ENCODE results near the gene CFAP58.

Gene CFAP58

DNA sequence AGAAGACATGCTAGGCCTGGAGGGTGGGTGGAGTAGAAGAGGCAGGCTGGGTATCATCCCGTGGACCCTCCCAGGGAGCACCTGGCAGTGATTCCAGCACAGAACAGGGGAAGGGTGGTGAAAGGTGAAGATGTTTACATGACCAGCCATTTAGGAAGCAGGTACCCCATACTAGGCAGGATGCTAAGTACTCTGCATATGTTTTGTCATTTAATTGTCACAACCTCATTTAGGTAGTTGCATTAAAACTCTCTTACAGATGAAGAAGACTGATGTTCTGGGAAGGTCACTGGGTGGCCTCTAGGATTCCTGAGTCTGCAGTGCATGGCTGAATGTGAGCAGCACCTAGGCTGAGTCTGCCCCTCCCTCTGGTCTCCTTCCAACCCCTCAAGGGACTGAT is 30.5 kb upstream of the CFAP58 start:
- DNase-seq (ENCODE audit: low read depth), result no peak

DNA sequence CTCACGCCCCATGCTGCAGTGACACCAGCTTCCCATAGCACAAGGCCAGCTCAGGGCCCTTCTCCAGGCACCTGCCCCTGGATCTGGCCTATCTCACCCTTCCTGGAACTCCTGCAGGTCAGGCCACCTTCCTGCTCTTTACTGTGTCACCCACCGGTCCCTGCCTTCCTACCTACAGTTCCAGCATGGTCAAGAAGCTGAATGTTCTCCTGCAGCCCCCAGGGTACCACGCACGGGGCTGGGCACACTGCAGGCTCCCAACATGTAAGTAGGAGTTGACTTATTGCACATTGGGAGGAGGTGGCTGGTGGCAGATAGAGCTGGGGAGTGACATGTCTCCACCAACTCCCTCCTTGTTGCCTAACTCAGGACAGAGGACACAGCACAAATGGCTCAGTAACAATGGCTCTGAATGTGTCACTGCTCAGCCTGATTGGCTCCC is 29.9 kb upstream of the CFAP58 start:
- DNase-seq (ENCODE audit: low read depth), result no peak

DNA sequence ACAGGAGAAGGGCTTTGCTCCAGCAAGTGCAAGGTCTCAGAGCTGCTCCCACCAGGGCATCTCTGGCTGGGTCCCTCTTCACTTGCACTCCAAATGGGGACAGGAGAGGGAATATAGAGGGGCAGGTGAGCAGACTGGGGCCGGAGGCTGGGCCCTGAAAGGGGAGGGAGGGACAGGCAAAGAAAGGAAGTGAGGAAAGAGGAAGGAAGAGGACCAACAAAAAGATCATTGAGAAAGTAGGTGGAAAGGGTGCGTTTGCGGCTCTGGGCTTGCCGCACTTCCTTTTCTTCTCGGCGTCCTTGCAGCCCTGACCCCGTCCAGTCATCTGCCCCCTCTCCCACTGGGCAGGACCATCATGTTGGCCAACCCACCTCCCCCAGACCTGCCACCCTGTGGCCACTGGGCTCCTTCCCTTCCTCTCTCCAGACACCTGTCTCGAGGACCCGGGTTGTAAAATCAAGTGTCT is 29.4 kb upstream of the CFAP58 start:
- no peak for DNase-seq (ENCODE audit: low read depth)

DNA sequence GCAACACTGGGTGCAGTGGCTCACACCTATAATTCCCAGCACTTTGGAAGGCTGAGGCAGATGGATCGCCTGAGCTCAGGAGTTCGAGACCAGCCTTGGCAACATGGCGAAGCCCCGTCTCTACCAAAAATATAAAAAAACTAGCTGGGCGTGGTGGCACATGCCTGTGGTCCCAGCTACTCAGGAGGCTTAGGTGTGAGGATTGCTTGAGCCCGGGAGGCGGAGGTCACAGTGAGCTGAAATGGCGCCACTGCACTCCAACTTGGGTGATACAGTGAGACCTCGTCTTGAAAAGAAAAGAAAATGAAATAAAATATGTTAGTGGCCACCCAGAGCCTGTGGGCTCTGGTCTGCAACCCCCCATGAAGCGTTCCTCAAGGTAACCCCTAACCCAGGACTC is 28.7 kb upstream of the CFAP58 start:
- DNase-seq (ENCODE audit: low read depth), result no peak

- no peak for DNase-seq (ENCODE audit: low read depth)
Measured at GRCh38 chr10:104325436-104326435, 27.9 kb upstream of the CFAP58 start.

GRCh38 chr10:104326991-104327610 is 26.5 kb upstream of the CFAP58 start:
- DNase-seq (ENCODE audit: low read depth), result peak; percentile 10

GRCh38 chr10:104327745-104328645 is 25.6 kb upstream of the CFAP58 start:
- peak; percentile 89 for DNase-seq (ENCODE audit: low read depth)

- no peak for DNase-seq (ENCODE audit: low read depth)
Measured at GRCh38 chr10:104328646-104328895, 25.1 kb upstream of the CFAP58 start.

- DNase-seq (ENCODE audit: low read depth), result peak; percentile 93
Measured at GRCh38 chr10:104328896-104329710, 24.5 kb upstream of the CFAP58 start.

GRCh38 chr10:104329735-104330134 is 23.9 kb upstream of the CFAP58 start:
- DNase-seq (ENCODE audit: low read depth), result peak; percentile 67

DNA sequence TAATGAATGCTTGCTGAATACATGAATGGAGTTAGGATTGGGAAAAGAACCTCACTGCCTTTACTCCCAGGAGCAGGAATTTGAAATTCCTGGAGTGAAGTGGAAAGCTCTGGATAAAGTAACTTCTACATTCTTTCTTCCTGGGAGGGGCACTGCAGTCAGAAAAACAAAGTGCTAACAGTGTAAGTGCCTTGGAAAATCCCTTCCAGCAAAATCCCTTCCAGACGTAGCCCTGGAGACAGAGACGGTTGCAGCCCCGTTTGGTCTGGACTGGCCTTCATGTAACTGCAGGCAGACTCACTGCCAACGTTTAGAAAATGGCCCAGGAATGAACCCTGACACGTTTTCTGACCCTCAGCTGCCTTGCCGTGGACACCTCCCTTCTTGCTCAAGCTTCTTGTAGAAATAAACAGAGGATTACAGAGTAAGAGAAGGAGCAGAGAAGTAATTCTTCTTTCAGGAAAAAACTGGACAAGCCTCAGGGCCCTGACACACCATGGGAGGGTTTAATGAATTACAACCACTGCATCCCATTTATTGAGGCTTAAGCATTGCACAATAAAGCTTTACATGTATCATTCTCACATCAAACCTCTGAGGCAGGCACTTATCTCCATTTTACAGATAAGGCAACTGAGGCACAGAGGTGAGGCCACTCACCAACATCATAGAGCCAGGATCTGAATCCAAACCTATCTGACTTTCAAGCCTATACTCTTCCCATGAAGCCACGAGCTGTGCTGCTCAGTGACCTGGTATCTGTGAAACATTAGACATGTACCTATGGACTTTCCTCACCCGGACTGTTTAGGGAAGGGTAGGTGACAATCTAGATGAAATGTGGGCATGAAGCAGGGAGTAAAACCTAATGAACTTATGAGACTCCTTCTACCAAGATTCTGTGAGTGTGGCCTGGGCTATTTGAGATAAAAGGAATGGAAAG is 23.2 kb upstream of the CFAP58 start:
- DNase-seq (ENCODE audit: low read depth), result peak; percentile 96

DNA sequence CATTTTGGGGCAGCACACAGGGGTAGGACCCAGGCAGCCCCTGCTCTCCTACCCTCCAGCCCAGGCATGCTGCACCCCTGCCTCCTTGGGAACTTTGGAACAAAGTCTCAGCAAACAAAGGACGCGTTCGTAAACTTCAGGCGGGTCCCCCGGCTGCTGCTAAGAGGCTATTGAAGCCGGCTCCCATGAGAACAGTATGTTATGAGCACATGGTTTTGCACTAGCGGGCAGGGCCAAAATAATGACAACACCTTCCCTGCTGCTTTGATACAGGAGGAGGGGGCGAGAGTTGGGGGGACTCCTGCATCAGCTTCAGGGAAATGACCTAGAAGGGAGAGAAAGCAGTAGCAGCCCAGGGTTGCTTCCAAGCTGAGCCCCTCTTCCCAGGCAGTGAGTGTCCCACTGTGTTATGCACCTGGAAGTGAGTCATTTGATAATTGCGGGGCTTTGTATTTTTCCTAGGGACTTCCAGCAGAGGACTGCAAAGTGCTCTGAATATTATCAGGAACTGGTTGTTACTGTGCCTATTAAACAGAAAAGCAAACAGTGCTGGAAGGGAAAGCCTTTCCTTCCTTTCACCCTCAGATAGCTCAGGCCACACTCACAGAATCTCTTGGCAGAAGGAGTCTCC is 22.3 kb upstream of the CFAP58 start:
- DNase-seq (ENCODE audit: low read depth), result peak; percentile 76

GRCh38 chr10:104332243-104333031 is 21.2 kb upstream of the CFAP58 start:
- DNase-seq (ENCODE audit: low read depth), result no peak

DNA sequence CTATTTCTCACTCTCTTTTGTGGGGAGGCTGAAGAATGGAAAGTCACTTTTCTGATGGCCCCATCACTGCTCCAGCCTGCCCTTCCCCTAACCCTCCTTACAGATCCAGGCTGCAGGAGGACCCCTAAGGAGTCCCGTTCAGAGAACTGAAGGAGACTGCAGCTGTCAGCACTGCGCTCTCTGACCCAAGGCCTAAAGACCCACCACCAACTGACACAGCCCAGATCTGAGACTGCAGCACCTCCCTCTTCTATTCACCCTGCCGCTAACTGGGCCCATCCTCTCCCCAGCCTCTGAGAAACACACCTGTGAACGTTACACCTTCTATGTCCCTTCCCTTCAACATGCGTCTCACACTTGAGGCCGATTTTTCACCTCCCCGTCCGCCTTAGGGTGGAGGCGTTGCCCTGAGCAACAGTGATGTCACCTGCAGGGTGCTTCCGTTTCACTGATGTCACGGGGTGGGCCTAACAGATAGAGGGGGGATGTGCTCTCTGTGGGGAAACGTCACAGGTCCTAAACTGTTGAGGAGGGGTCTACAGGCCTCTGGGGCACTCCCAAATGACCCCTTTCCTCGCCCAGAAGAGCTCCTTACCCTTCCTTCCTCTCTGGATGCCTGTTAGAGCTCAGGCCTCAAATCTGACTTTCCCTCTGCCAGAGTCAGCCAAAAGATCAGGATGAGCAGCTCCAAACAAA is 20.5 kb upstream of the CFAP58 start:
- peak; percentile 70 for DNase-seq (ENCODE audit: low read depth)

GRCh38 chr10:104333728-104334373 is 19.8 kb upstream of the CFAP58 start:
- DNase-seq (ENCODE audit: low read depth), result no peak

DNA sequence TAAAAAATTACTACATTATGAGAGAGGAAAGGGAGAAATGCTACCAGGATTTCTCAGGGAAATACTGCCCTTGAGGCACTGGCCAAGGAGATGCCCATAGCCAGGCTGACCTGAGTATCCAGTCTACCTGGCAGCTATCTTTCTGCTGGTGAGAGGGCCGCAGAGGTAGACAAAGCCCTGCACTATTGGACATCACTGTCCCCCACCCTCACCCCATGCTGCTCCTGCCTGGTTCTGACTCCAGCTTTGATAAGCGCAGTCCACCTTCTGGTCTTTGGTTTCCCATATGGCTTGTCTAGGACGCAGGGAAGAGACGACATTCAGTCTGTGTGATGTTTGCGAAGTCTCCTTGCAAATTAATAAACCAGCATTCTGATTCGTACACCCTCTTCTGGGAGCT is 19.1 kb upstream of the CFAP58 start:
- no peak for DNase-seq (ENCODE audit: low read depth)

- DNase-seq (ENCODE audit: low read depth), result no peak
Measured at GRCh38 chr10:104334965-104335650, 18.5 kb upstream of the CFAP58 start.

Data from iris pigment epithelial cell (primary cell).